Left lung (tissue), 10 donors: ENCODE measurements around the gene FOXK1. TPM values are rescaled to one million over a fixed set of nuclear protein-coding genes. Genes with fewer than 3 reads are reported as not detected.

Experiments
- ATAC-seq: fragments of 200-7000 bp; cut with Tn5 transposase; one replicate; pipeline ENCODE4 v1.9.1; 2020; ENCODE audit warnings: moderate library complexity
- DNase-seq, 4 donors: peaks; one replicate each; pipeline ENCODE4 v3.0.0-alpha.2; 2013 to 2020
- H3K27ac ChIP-seq, 2 donors: fragments of 200-600 bp; sonication (generic) in 1 of 2; one replicate each; pipeline versions ENCODE4 v1.5.0 to v1.8.0; 2020 to 2021
- H3K27me3 ChIP-seq, 2 donors: fragments of 200-600 bp; sonication (generic) in 1 of 2; one replicate each; pipeline versions ENCODE4 v1.5.0 to v1.8.0; 2020 to 2021
- H3K36me3 ChIP-seq, 2 donors: fragments of 200-600 bp; sonication (generic) in 1 of 2; one replicate each; pipeline versions ENCODE4 v1.5.0 to v1.8.0; 2020 to 2021
- H3K4me1 ChIP-seq, 2 donors: fragments of 200-600 bp; one replicate each; pipeline ENCODE4 v1.8.0; 2021
- H3K4me3 ChIP-seq, 2 donors: fragments of 200-600 bp; sonication (generic) in 1 of 2; one replicate each; pipeline versions ENCODE4 v1.5.0 to v1.8.0; 2020 to 2021; ENCODE audit warnings: mild to moderate bottlenecking in 1 of 2
- H3K9me3 ChIP-seq, 2 donors: fragments of 200-600 bp; sonication (generic) in 1 of 2; one replicate each; pipeline versions ENCODE4 v1.5.0 to v1.8.0; 2020 to 2021
- CTCF ChIP-seq, 2 donors: fragments of 200-600 bp; sonication (generic) in 1 of 2; IDR thresholded peaks; one replicate each; pipeline versions ENCODE4 v1.5.0 to v1.8.0; 2021; ENCODE audit warnings: antibody characterized with exemption in 2 of 2
- intact Hi-C, 2 donors: fragments of 100-400 bp; cut with DNase I; formaldehyde crosslinking; loops; one replicate each; pipeline versions ENCODE4 v1.11.2 to v1.14.2; 2022
- polyA plus RNA-seq, 6 donors: library from polyadenylated mRNA; unstranded; fragments of 120-200 nt; gene quantifications; one replicate each; pipeline ENCODE4 v1.2.1, GENCODE V29; 2013; ENCODE audit not compliant: insufficient read length in 6 of 6
- total RNA-seq, 2 donors: library from RNA; stranded (reverse); fragmentation: NEBNext Ultra II Directional; extraction: Animal tissue kit (Norgen Biotek cat#: 25700); gene quantifications; one replicate each; pipeline ENCODE4 v1.2.1, GENCODE V29; 2021
- donor health status: DM: no; HTN: yes; CAD: no.
- donor health status: DM: no; HTN: no; CAD: no.

The FOXK1 gene
- total and polyA plus RNA-seq, 8 donors, result 15.1 to 29.2 (median 18.8) TPM

DNA sequence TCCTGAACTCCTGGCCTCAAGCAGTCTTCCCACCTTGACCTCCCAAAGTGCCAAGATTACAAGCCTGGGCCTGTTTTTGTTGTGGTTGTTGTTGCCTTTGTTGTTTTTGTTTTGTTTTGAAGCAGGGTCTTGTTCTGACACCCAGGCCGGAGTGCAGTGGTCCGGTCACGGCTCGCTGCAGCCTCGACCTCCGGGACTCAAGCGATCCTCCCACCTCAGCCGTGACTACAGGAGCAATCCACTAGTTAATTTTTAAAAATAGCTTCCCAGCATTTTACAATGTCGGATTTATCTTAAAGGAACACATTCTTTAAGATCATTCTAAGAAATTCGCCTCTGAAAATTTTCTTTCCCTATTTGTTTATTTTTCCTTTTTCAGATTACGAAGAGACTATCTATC lies 65.7 kb downstream of the FOXK1 start:
- TF ChIP-seq CTCF (IDR thresholded peaks at IDR 0.05), result no peak
- Histone ChIP-seq H3K4me3 (no peak overlapping the region), H3K9me3 (no peaks in the 10 kb centered on the region), H3K4me1 (peaks cover 33 to 70% of the 10 kb centered on the region in 2 donors), H3K36me3 (peaks cover 0 to 26% of the 10 kb centered on the region in 2 donors), H3K27ac (peak overlapping the region; percentile 91 to 93), H3K27me3 (no peaks in the 10 kb centered on the region)
- intact Hi-C loops, result loop anchor here in 1 of 2 donors (10.0 kb wide), 1 partner anchor 63 kb away; the partner anchor contains the start of gene FOXK1
- no peak for DNase-seq
- no peak for ATAC-seq

DNA sequence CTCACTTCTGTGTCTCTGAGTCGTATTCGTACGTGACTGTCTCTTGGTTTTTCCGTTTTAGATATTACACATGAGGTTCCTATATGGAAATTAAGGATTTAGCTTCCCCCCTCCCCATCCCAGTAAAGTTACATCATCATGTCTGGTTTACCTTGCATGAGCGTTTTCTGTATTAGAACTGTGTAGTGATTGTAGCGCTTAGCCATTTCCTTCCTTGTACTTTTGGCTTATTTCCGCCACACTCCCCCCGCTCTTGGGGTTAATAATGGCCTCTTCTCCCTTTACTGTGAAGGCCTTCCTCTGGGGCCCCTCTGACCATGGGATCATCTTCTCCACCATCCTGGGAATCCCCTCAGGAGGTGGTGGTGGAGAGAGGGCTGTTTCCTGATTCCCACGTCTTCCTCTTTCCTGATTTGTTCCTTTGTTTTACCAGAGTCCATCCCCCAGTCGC lies 66.2 kb downstream of the FOXK1 start:
- Histone ChIP-seq H3K4me3 (no peak overlapping the region), H3K9me3 (no peaks in the 10 kb centered on the region), H3K27me3 (no peaks in the 10 kb centered on the region), H3K36me3 (peaks cover 0 to 21% of the 10 kb centered on the region in 2 donors), H3K4me1 (peaks cover 31 to 67% of the 10 kb centered on the region in 2 donors), H3K27ac (peak overlapping the region in 1 of 2 donors; percentile 91)
- ATAC-seq, result no peak
- no peak for DNase-seq
- TF ChIP-seq CTCF (IDR thresholded peaks at IDR 0.05), result no peak
- intact Hi-C loops, result loop anchor here in 1 of 2 donors (10.0 kb wide), 1 partner anchor 63 kb away; the partner anchor contains the start of gene FOXK1

DNA sequence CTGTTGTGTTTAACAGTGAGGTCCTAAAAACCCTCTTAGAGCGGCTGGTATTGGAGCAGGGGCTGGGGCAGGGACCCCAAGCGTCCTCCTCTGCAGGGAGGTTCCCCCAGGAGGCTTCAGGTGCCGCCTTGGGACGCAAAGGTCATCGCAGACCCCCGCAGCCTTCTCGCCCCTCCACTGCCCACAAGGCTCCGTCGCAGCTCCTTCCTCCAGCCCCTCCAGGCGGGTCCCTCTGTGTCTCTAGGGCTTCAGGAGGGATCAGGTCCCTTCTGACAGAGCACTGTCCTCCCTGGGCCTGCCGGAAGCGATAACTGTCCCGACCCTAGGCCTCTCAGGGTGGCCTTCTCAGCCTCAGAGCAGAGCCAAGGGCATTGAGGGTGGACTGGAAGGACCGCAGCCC lies 67.3 kb downstream of the FOXK1 start:
- H3K27ac ChIP-seq, result peak overlapping the region in 1 of 2 donors; percentile 91
- H3K9me3 ChIP-seq, result no peaks in the 10 kb centered on the region
- H3K27me3 ChIP-seq, result no peaks in the 10 kb centered on the region
- no peak overlapping the region for H3K4me3 ChIP-seq
- DNase-seq (no peak), ATAC-seq (no peak)
- intact Hi-C loops, result loop anchor here in 1 of 2 donors (10.0 kb wide), 1 partner anchor 65 kb away; the partner anchor contains the start of gene FOXK1
- peaks cover 23 to 67% of the 10 kb centered on the region in 2 donors for H3K4me1 ChIP-seq
- peaks cover 0 to 24% of the 10 kb centered on the region in 2 donors for H3K36me3 ChIP-seq
- TF ChIP-seq CTCF (IDR thresholded peaks at IDR 0.05), result no peak

DNA sequence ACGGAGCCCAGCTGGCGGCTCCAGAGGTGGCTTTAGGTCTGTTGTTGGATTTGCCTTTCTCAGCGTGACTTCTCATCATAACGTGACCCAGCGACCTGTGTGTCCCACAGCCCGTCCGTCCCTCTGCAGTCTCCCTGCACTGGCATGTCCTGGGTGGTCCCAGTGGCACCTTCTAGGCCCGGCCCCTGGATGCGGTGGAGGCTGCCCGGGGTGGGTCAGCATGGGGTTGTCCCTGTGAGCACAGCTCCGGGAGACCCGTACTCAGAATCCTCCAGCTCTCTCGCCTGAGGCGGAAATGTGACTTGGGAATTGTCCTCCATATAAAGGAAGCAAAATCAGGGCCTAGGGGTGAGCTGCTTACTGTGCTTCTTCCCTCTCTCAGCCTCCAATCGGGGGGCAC lies 67.7 kb downstream of the FOXK1 start:
- intact Hi-C loops, result loop anchor here in 1 of 2 donors (10.0 kb wide), 2 partner anchors 65 to 135 kb away; partner anchors contain the start of gene FOXK1

More for the DNA sequence above, 67.7 kb downstream of the FOXK1 start:
- Histone ChIP-seq H3K4me3 (no peak overlapping the region), H3K27me3 (no peaks in the 10 kb centered on the region), H3K36me3 (peaks cover 0 to 29% of the 10 kb centered on the region in 2 donors), H3K9me3 (no peaks in the 10 kb centered on the region), H3K27ac (peak overlapping the region in 1 of 2 donors; percentile 91), H3K4me1 (peaks cover 19 to 62% of the 10 kb centered on the region in 2 donors)
- no peak for ATAC-seq
- TF ChIP-seq CTCF (IDR thresholded peaks at IDR 0.05), result no peak
- no peak for DNase-seq
